HCT116 (cell line): ENCODE results near the gene TERT. TPM values are rescaled to one million over a fixed set of nuclear protein-coding genes. Genes with fewer than 3 reads are reported as not detected.

Experiments
- ATAC-seq: fragments of 200-7000 bp; cut with Tn5 transposase; 2 replicates; pipeline ENCODE4 v1.9.1; 2020; ENCODE audit warnings: mild to moderate bottlenecking, moderate library complexity
- BruUV-seq: library from RNA; stranded (reverse); fragments of 400-500 nt; replicated peaks from 2 replicates; lab custom pipeline; 2021; lab: Mats Ljungman, UMichigan
- CTCF ChIA-PET: fragments of 300-600 bp; sonication (Branson Sonifier 250); formaldehyde crosslinking; loops from one replicate; lab custom pipeline; 2021; ENCODE audit warnings: antibody characterized with exemption; lab: Charles Lee
- POLR2A ChIA-PET: fragments of 300-600, 350-600 bp; sonication (Branson Sonifier 250); formaldehyde crosslinking; loops from one replicate; lab custom pipeline; 2021; ENCODE audit warnings: antibody characterized with exemption; lab: Charles Lee
- RAD21 ChIA-PET, 2 experiments: fragments of 300-600 bp; sonication (Branson Sonifier 250); formaldehyde crosslinking; loops; one replicate each; lab custom pipeline; 2023; ENCODE audit warnings: low total read pairs in 2 of 2; ENCODE audit not compliant: uncharacterized antibody in 2 of 2, unreplicated experiment in 2 of 2, low non-redundant PET in 1 of 2; lab: Charles Lee
- DNase-seq: peaks from one replicate; pipeline ENCODE4 v3.0.0-alpha.2; 2010; ENCODE audit warnings: low read depth, low spot score
- H2AFZ ChIP-seq: fragments of 200-600 bp; shearing (Covaris generic), sonication (generic); 2 replicates; pipeline ENCODE4 v1.6.1; 2017; ENCODE audit warnings: low read depth, mixed run types, mixed read lengths, antibody characterized with exemption, low read length; ENCODE audit not compliant: poor library complexity, severe bottlenecking
- H3K27ac ChIP-seq: 2 replicates; pipeline ENCODE4 v1.5.1; 2012; ENCODE audit warnings: low read depth, low read length
- H3K27me3 ChIP-seq: fragments of 200-600 bp; sonication (generic); 2 replicates; pipeline ENCODE4 v1.6.1; 2016; ENCODE audit warnings: mixed run types, low read length, mixed read lengths; ENCODE audit not compliant: insufficient read depth
- H3K36me3 ChIP-seq, 2 experiments: fragments of 200-500 bp in 1 of 2; fragments of 200-600 bp in 1 of 2; sonication (Bioruptor generic) in 1 of 2; sonication (generic) in 1 of 2; 2 replicates each; pipeline versions ENCODE4 v1.5.1 to v1.6.1; 2014 to 2016; ENCODE audit warnings: low read length in 2 of 2, inconsistent platforms in 1 of 2, mixed read lengths in 1 of 2, mixed run types in 1 of 2; ENCODE audit not compliant: insufficient read depth in 2 of 2, control insufficient read depth in 1 of 2
- H3K4me1 ChIP-seq, 2 experiments: fragments of 200-600 bp in 1 of 2; sonication (generic) in 1 of 2; 2 replicates each; pipeline versions ENCODE4 v1.5.1 to v1.6.1; 2012 to 2017; ENCODE audit warnings: low read length in 2 of 2, inconsistent platforms in 1 of 2, mild to moderate bottlenecking in 1 of 2, mixed read lengths in 1 of 2, mixed run types in 1 of 2, moderate library complexity in 1 of 2; ENCODE audit not compliant: insufficient read depth in 2 of 2, control insufficient read depth in 1 of 2
- H3K4me2 ChIP-seq: fragments of 200-600 bp; sonication (generic); 2 replicates; pipeline ENCODE4 v1.6.1; 2017; ENCODE audit warnings: mixed run types, low read length, mixed read lengths
- H3K4me3 ChIP-seq, 2 experiments: fragments of 200-600 bp in 1 of 2; sonication (generic) in 1 of 2; replicated peaks in 1 of 2; 2 replicates each; pipeline ENCODE4 v1.5.1; 2011 to 2016; ENCODE audit warnings: low read length in 2 of 2, control low read depth in 1 of 2, low read depth in 1 of 2, mild to moderate bottlenecking in 1 of 2, mixed read lengths in 1 of 2, mixed run types in 1 of 2
- H3K79me2 ChIP-seq: fragments of 200-600 bp; sonication (generic); 2 replicates; pipeline ENCODE4 v1.6.1; 2017; ENCODE audit warnings: mild to moderate bottlenecking, mixed run types, low read length, moderate library complexity, mixed read lengths; ENCODE audit not compliant: insufficient read depth
- H3K9ac ChIP-seq: fragments of 200-600 bp; sonication (generic); 2 replicates; pipeline ENCODE4 v1.6.1; 2016; ENCODE audit warnings: low read length, mixed read lengths
- H3K9me2 ChIP-seq: fragments of 200-600 bp; sonication (generic), shearing (Covaris generic); 2 replicates; pipeline ENCODE4 v1.6.1; 2017; ENCODE audit warnings: mixed run types, mild to moderate bottlenecking, moderate library complexity; ENCODE audit not compliant: insufficient read depth
- H3K9me3 ChIP-seq, 2 experiments: fragments of 200-500 bp in 1 of 2; fragments of 200-600 bp in 1 of 2; sonication (Bioruptor generic) in 1 of 2; sonication (generic) in 1 of 2; 2 replicates each; pipeline ENCODE4 v1.6.1; 2014 to 2017; ENCODE audit warnings: low read length in 2 of 2, mixed read lengths in 2 of 2, inconsistent platforms in 1 of 2, low read depth in 1 of 2, mild to moderate bottlenecking in 1 of 2, mixed run types in 1 of 2, moderate library complexity in 1 of 2; ENCODE audit not compliant: control insufficient read depth in 1 of 2, insufficient read depth in 1 of 2
- H4K20me1 ChIP-seq: fragments of 200-600 bp; sonication (generic), shearing (Covaris generic); 2 replicates; pipeline ENCODE4 v1.6.1; 2017; ENCODE audit warnings: mixed run types, mild to moderate bottlenecking, moderate library complexity; ENCODE audit not compliant: insufficient read depth
- CEBPB ChIP-seq: IDR thresholded peaks from 2 replicates; pipeline ENCODE4 v1.6.1; 2012; ENCODE audit warnings: low read depth
- ELF1 ChIP-seq: IDR thresholded peaks from 2 replicates; pipeline ENCODE4 v1.6.1; 2012; ENCODE audit warnings: low read depth, borderline replicate concordance
- EZH2 ChIP-seq: fragments of 200-600 bp; sonication (generic); IDR thresholded peaks from 2 replicates; pipeline ENCODE4 v1.6.1; 2017; ENCODE audit warnings: antibody characterized with exemption, mixed run types
- EZH2phosphoT487 ChIP-seq: fragments of 200-600 bp; IDR thresholded peaks from 2 replicates; pipeline ENCODE4 v1.6.1; 2018; ENCODE audit warnings: antibody characterized with exemption, borderline replicate concordance
- JUND ChIP-seq: IDR thresholded peaks from 2 replicates; pipeline ENCODE4 v1.6.1; 2012
- MAX ChIP-seq: IDR thresholded peaks from 2 replicates; pipeline ENCODE4 v1.6.1; 2012
- POLR2A ChIP-seq: IDR thresholded peaks from 2 replicates; pipeline ENCODE4 v1.7.0; 2011; ENCODE audit warnings: borderline replicate concordance; ENCODE audit not compliant: insufficient read depth, insufficient read length; ENCODE audit errors: extremely low read depth
- RAD21 ChIP-seq: IDR thresholded peaks from 2 replicates; pipeline ENCODE4 v1.6.1; 2012; ENCODE audit warnings: low read depth, mild to moderate bottlenecking
- ZFX ChIP-seq: fragments of 450-650 bp; IDR thresholded peaks from 2 replicates; pipeline ENCODE4 v1.6.1; 2017
- intact Hi-C: fragments of 100-400 bp; cut with micrococcal nuclease; formaldehyde crosslinking; loops from 2 replicates; pipeline ENCODE4 v1.10.0; 2022
- total RNA-seq: library from RNA; stranded (reverse); gene quantifications from one replicate; pipeline ENCODE4 v1.2.1, GENCODE V29; 2021; ENCODE audit not compliant: unreplicated experiment
- TF ChIP-seq, protein P1 (sequence below), 3 experiments: fragments of 200-600 bp in 1 of 3; sonication (generic) in 1 of 3; IDR thresholded peaks in 2 of 3; conservative IDR thresholded peaks in 1 of 3; 2 replicates each; pipeline ENCODE4 v1.5.1; 2012 to 2017; ENCODE audit warnings: low read depth in 2 of 3, low read length in 2 of 3, antibody characterized with exemption in 1 of 3, borderline replicate concordance in 1 of 3, control low read depth in 1 of 3, mild to moderate bottlenecking in 1 of 3, mixed read lengths in 1 of 3, mixed run types in 1 of 3, moderate library complexity in 1 of 3; ENCODE audit not compliant: insufficient read depth in 1 of 3
- TF ChIP-seq, protein P2 (sequence below): IDR thresholded peaks from 2 replicates; pipeline ENCODE4 v1.6.1; 2012; ENCODE audit warnings: low read depth

TERT gene
- total RNA-seq, 1 experiment from 2014 or later = 6.9 TPM

GRCh38 chr5:1266791-1267190, 28.1 kb downstream of the TERT start (continued):
- TF ChIP-seq, protein P1, sequence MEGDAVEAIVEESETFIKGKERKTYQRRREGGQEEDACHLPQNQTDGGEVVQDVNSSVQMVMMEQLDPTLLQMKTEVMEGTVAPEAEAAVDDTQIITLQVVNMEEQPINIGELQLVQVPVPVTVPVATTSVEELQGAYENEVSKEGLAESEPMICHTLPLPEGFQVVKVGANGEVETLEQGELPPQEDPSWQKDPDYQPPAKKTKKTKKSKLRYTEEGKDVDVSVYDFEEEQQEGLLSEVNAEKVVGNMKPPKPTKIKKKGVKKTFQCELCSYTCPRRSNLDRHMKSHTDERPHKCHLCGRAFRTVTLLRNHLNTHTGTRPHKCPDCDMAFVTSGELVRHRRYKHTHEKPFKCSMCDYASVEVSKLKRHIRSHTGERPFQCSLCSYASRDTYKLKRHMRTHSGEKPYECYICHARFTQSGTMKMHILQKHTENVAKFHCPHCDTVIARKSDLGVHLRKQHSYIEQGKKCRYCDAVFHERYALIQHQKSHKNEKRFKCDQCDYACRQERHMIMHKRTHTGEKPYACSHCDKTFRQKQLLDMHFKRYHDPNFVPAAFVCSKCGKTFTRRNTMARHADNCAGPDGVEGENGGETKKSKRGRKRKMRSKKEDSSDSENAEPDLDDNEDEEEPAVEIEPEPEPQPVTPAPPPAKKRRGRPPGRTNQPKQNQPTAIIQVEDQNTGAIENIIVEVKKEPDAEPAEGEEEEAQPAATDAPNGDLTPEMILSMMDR (IDR thresholded peaks at IDR 0.05 in 2 of 3, conservative IDR thresholded peaks at IDR 0.05 in 1 of 3; ENCODE audit: borderline replicate concordance in 1 of 3, insufficient read depth in 1 of 3, low read depth in 2 of 3, low read length in 2 of 3) = no peak
- no peak for TF ChIP-seq ELF1
- no peak for TF ChIP-seq EZH2
- TF ChIP-seq CEBPB = no peak

GRCh38 chr5:1265461-1266455, 29.1 kb downstream of the TERT start:
- Histone ChIP-seq H2AFZ (no peak overlapping the region), H3K79me2 (no peaks in the 10 kb centered on the region), H3K9ac (no peak overlapping the region), H4K20me1 (no peaks in the 10 kb centered on the region), H3K27ac (no peak overlapping the region), H3K4me3 (no peak overlapping the region), H3K4me2 (no peak overlapping the region), H3K4me1 (no peaks in the 10 kb centered on the region), H3K9me3 (no peaks in the 10 kb centered on the region), H3K9me2 (no peaks in the 10 kb centered on the region), H3K27me3 (no peaks in the 10 kb centered on the region), H3K36me3 (no peaks in the 10 kb centered on the region)
- BruUV-seq = no TSS peak
- ATAC-seq (no peak), DNase-seq (no peak)
- ChIA-PET CTCF (no interaction called here), POLR2A (no interaction called here), RAD21 (no interaction called here)
- TF ChIP-seq ZFX = no peak
- no peak for TF ChIP-seq RAD21
- TF ChIP-seq JUND = no peak
- TF ChIP-seq, protein P2, sequence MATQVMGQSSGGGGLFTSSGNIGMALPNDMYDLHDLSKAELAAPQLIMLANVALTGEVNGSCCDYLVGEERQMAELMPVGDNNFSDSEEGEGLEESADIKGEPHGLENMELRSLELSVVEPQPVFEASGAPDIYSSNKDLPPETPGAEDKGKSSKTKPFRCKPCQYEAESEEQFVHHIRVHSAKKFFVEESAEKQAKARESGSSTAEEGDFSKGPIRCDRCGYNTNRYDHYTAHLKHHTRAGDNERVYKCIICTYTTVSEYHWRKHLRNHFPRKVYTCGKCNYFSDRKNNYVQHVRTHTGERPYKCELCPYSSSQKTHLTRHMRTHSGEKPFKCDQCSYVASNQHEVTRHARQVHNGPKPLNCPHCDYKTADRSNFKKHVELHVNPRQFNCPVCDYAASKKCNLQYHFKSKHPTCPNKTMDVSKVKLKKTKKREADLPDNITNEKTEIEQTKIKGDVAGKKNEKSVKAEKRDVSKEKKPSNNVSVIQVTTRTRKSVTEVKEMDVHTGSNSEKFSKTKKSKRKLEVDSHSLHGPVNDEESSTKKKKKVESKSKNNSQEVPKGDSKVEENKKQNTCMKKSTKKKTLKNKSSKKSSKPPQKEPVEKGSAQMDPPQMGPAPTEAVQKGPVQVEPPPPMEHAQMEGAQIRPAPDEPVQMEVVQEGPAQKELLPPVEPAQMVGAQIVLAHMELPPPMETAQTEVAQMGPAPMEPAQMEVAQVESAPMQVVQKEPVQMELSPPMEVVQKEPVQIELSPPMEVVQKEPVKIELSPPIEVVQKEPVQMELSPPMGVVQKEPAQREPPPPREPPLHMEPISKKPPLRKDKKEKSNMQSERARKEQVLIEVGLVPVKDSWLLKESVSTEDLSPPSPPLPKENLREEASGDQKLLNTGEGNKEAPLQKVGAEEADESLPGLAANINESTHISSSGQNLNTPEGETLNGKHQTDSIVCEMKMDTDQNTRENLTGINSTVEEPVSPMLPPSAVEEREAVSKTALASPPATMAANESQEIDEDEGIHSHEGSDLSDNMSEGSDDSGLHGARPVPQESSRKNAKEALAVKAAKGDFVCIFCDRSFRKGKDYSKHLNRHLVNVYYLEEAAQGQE = no peak
- no peak for TF ChIP-seq POLR2A
- no peak for TF ChIP-seq EZH2phosphoT487
- no peak for TF ChIP-seq MAX
- intact Hi-C loops = no loop called here
